ENCODE data around the gene AOPEP. TPM values are rescaled to one million over a fixed set of nuclear protein-coding genes. Genes with fewer than 3 reads are reported as not detected.

The AOPEP gene
- total RNA-seq, 1 experiment from 2014 or later: 14.4 TPM

- ChIA-PET CTCF (no interaction called here), POLR2A (no interaction called here)
Observed at GRCh38 chr9:94713436-94714215, 12.9 kb upstream of the AOPEP start.

More at GRCh38 chr9:94713436-94714215, 12.9 kb upstream of the AOPEP start:
- Mint-ChIP-seq H3K4me3 (no peak overlapping the region), H3K27me3 (ENCODE audit: low read depth) (no peaks in the 10 kb centered on the region; the same call in 1 of the 2 replicates), H3K36me3 (no peaks in the 10 kb centered on the region), H3K9me3 (peaks cover 9% of the 10 kb centered on the region; the same call in 1 of the 2 replicates), H3K4me1 (no peaks in the 10 kb centered on the region), H3K27ac (no peak overlapping the region)
- ATAC-seq (no peak), DNase-seq (ENCODE audit: low spot score) (no peak)
- TF ChIP-seq, protein P1, sequence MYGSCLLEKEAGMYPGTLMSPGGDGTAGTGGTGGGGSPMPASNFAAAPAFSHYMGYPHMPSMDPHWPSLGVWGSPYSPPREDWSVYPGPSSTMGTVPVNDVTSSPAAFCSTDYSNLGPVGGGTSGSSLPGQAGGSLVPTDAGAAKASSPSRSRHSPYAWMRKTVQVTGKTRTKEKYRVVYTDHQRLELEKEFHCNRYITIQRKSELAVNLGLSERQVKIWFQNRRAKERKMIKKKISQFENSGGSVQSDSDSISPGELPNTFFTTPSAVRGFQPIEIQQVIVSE (CRISPR knock-in tag; IDR thresholded peaks at IDR 0.05; ENCODE audit: borderline replicate concordance): no peak
- TF ChIP-seq NFE2L1 (CRISPR knock-in tag; IDR thresholded peaks at IDR 0.05) (no peak), CREB1 (CRISPR knock-in tag; IDR thresholded peaks at IDR 0.05) (no peak), OVOL2 (CRISPR knock-in tag; IDR thresholded peaks at IDR 0.05; ENCODE audit: borderline replicate concordance) (no peak), ZBTB43 (CRISPR knock-in tag; IDR thresholded peaks at IDR 0.05) (no peak), TEAD4 (CRISPR knock-in tag; IDR thresholded peaks at IDR 0.05) (no peak), MXD4 (CRISPR knock-in tag; IDR thresholded peaks at IDR 0.05; ENCODE audit: borderline replicate concordance) (no peak), ZNF281 (CRISPR knock-in tag; IDR thresholded peaks at IDR 0.05) (no peak), NFYB (CRISPR knock-in tag; conservative IDR thresholded peaks at IDR 0.05; ENCODE audit: low read depth) (no peak), ZBTB21 (CRISPR knock-in tag; IDR thresholded peaks at IDR 0.05; ENCODE audit: borderline replicate concordance) (no peak), TP53 (CRISPR knock-in tag; IDR thresholded peaks at IDR 0.05) (no peak), NR2C2 (CRISPR knock-in tag; IDR thresholded peaks at IDR 0.05) (no peak), AR (CRISPR knock-in tag; IDR thresholded peaks at IDR 0.05) (no peak), HMGA2 (CRISPR knock-in tag; IDR thresholded peaks at IDR 0.05) (no peak)
- TF ChIP-seq, protein P2, sequence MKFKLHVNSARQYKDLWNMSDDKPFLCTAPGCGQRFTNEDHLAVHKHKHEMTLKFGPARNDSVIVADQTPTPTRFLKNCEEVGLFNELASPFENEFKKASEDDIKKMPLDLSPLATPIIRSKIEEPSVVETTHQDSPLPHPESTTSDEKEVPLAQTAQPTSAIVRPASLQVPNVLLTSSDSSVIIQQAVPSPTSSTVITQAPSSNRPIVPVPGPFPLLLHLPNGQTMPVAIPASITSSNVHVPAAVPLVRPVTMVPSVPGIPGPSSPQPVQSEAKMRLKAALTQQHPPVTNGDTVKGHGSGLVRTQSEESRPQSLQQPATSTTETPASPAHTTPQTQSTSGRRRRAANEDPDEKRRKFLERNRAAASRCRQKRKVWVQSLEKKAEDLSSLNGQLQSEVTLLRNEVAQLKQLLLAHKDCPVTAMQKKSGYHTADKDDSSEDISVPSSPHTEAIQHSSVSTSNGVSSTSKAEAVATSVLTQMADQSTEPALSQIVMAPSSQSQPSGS (CRISPR knock-in tag; IDR thresholded peaks at IDR 0.05; ENCODE audit: borderline replicate concordance, low read depth): no peak
- TF ChIP-seq, protein P3, sequence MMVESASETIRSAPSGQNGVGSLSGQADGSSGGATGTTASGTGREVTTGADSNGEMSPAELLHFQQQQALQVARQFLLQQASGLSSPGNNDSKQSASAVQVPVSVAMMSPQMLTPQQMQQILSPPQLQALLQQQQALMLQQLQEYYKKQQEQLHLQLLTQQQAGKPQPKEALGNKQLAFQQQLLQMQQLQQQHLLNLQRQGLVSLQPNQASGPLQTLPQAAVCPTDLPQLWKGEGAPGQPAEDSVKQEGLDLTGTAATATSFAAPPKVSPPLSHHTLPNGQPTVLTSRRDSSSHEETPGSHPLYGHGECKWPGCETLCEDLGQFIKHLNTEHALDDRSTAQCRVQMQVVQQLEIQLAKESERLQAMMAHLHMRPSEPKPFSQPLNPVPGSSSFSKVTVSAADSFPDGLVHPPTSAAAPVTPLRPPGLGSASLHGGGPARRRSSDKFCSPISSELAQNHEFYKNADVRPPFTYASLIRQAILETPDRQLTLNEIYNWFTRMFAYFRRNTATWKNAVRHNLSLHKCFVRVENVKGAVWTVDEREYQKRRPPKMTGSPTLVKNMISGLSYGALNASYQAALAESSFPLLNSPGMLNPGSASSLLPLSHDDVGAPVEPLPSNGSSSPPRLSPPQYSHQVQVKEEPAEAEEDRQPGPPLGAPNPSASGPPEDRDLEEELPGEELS (CRISPR knock-in tag; IDR thresholded peaks at IDR 0.05): no peak
- TF ChIP-seq, protein P4, sequence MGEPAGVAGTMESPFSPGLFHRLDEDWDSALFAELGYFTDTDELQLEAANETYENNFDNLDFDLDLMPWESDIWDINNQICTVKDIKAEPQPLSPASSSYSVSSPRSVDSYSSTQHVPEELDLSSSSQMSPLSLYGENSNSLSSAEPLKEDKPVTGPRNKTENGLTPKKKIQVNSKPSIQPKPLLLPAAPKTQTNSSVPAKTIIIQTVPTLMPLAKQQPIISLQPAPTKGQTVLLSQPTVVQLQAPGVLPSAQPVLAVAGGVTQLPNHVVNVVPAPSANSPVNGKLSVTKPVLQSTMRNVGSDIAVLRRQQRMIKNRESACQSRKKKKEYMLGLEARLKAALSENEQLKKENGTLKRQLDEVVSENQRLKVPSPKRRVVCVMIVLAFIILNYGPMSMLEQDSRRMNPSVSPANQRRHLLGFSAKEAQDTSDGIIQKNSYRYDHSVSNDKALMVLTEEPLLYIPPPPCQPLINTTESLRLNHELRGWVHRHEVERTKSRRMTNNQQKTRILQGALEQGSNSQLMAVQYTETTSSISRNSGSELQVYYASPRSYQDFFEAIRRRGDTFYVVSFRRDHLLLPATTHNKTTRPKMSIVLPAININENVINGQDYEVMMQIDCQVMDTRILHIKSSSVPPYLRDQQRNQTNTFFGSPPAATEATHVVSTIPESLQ (CRISPR knock-in tag; IDR thresholded peaks at IDR 0.05): no peak

Data from WTC11 (cell line).